H1 (cell line): Measurements from ENCODE around the gene DTL. TPM values are rescaled to one million over a fixed set of nuclear protein-coding genes. Genes with fewer than 3 reads are reported as not detected.

ENCODE experiments used
- CTCF ChIA-PET: fragments of 300-600 bp; sonication (Branson Sonifier 250); formaldehyde crosslinking; loops from one replicate; lab custom pipeline; 2021; ENCODE audit not compliant: partially characterized antibody; lab: Charles Lee
- POLR2A ChIA-PET: fragments of 300-600 bp; sonication (Branson Sonifier 250); formaldehyde crosslinking; loops from one replicate; lab custom pipeline; 2021; ENCODE audit warnings: inconsistent platforms; ENCODE audit not compliant: partially characterized antibody; lab: Charles Lee
- DNase-seq, 2 experiments: peaks; one replicate each; pipeline versions ENCODE4 v3.0.0 to v3.0.0-alpha.2; 2010 to 2022; ENCODE audit warnings: low spot score in 2 of 2, low read depth in 1 of 2, mixed read lengths in 1 of 2
- FAIRE-seq: peaks from 2 replicates; lab custom pipeline; 2011; peaks lifted over from hg19 to GRCh38; lab: Jason Lieb, UNC
- H2AFZ ChIP-seq: 2 replicates; pipeline ENCODE4 v1.8.1; 2012; ENCODE audit warnings: low read length, inconsistent platforms
- H2AK5ac ChIP-seq: 2 replicates; pipeline ENCODE4 v1.6.1; 2013; ENCODE audit warnings: low read depth, low read length
- H2BK120ac ChIP-seq: replicated peaks from 2 replicates; pipeline ENCODE3; 2013; ENCODE audit warnings: low read depth, low read length, inconsistent platforms
- H2BK12ac ChIP-seq: 2 replicates; pipeline ENCODE4 v1.6.1; 2013; ENCODE audit warnings: low read depth, low read length
- H2BK15ac ChIP-seq: 2 replicates; pipeline ENCODE4 v1.6.1; 2013; ENCODE audit warnings: low read length
- H2BK20ac ChIP-seq: 2 replicates; pipeline ENCODE4 v1.6.1; 2013; ENCODE audit warnings: low read length
- H2BK5ac ChIP-seq: 2 replicates; pipeline ENCODE4 v1.6.1; 2013; ENCODE audit warnings: low read depth, low read length
- H3K14ac ChIP-seq: 2 replicates; pipeline ENCODE4 v1.6.1; 2013; ENCODE audit warnings: inconsistent platforms; ENCODE audit not compliant: insufficient read length
- H3K18ac ChIP-seq: 2 replicates; pipeline ENCODE4 v1.6.1; 2013; ENCODE audit warnings: low read length; ENCODE audit errors: extremely low read depth
- H3K23ac ChIP-seq: 2 replicates; pipeline ENCODE4 v1.6.1; 2013; ENCODE audit warnings: inconsistent platforms; ENCODE audit not compliant: insufficient read length
- H3K23me2 ChIP-seq: 2 replicates; pipeline ENCODE4 v1.6.1; 2013; ENCODE audit warnings: low read depth, low read length
- H3K27ac ChIP-seq: 2 replicates; pipeline ENCODE4 v1.6.1; 2011; ENCODE audit warnings: low read depth, low read length, inconsistent platforms
- H3K27me3 ChIP-seq, 4 experiments: replicated peaks in 1 of 4; 1 replicate in 1 of 4; 2 replicates in 3 of 4; pipeline versions ENCODE4 v1.6.1 to v1.8.1; 2011 to 2013; ENCODE audit warnings: low read length in 3 of 4, mild to moderate bottlenecking in 3 of 4, inconsistent platforms in 2 of 4, mixed read lengths in 2 of 4, moderate library complexity in 1 of 4; ENCODE audit not compliant: control insufficient read depth in 3 of 4, insufficient read depth in 3 of 4; ENCODE audit errors: extremely low read depth in 1 of 4
- H3K36me3 ChIP-seq, 4 experiments: 2 replicates each; pipeline versions ENCODE4 v1.6.1 to v1.8.1; 2011 to 2013; ENCODE audit warnings: mild to moderate bottlenecking in 4 of 4, low read length in 3 of 4, moderate library complexity in 2 of 4, control low read depth in 1 of 4, inconsistent platforms in 1 of 4; ENCODE audit not compliant: insufficient read depth in 4 of 4, control insufficient read depth in 2 of 4
- H3K4ac ChIP-seq: replicated peaks from 2 replicates; pipeline ENCODE3; 2013; ENCODE audit warnings: low read length, low read depth, mixed read lengths, inconsistent platforms; ENCODE audit not compliant: insufficient read length
- H3K4me1 ChIP-seq, 4 experiments: replicated peaks in 1 of 4; 1 replicate in 1 of 4; 2 replicates in 3 of 4; pipeline versions ENCODE4 v1.6.1 to v1.8.1; 2011 to 2013; ENCODE audit warnings: low read length in 3 of 4, inconsistent platforms in 2 of 4, mixed read lengths in 1 of 4; ENCODE audit not compliant: insufficient read depth in 4 of 4, control insufficient read depth in 3 of 4
- H3K4me2 ChIP-seq, 2 experiments: 2 replicates each; pipeline versions ENCODE4 v1.6.1 to v1.8.1; 2011 to 2013; ENCODE audit warnings: low read depth in 2 of 2, low read length in 2 of 2, control low read depth in 1 of 2, inconsistent platforms in 1 of 2, mild to moderate bottlenecking in 1 of 2; ENCODE audit not compliant: insufficient read depth in 1 of 2
- H3K4me3 ChIP-seq, 4 experiments: fragments of 200-600, 300-600 bp in 1 of 4; sonication (generic), shearing (Covaris generic), sonication (Bioruptor Twin) in 1 of 4; 2 replicates each; pipeline versions ENCODE4 v1.5.1 to v1.8.1; 2011 to 2016; ENCODE audit warnings: low read length in 4 of 4, low read depth in 3 of 4, control low read depth in 2 of 4, inconsistent platforms in 2 of 4, mild to moderate bottlenecking in 2 of 4, mixed read lengths in 1 of 4, moderate library complexity in 1 of 4; ENCODE audit not compliant: insufficient read depth in 2 of 4; ENCODE audit errors: extremely low read depth in 1 of 4
- H3K56ac ChIP-seq: replicated peaks from 2 replicates; pipeline ENCODE3; 2013; ENCODE audit warnings: low read depth, mild to moderate bottlenecking, mixed read lengths, low read length, inconsistent platforms; ENCODE audit not compliant: insufficient read length
- H3K79me1 ChIP-seq: 2 replicates; pipeline ENCODE4 v1.6.1; 2013; ENCODE audit warnings: low read depth, low read length, control low read depth
- H3K79me2 ChIP-seq, 2 experiments: 2 replicates each; pipeline versions ENCODE4 v1.6.1 to v1.8.1; 2012 to 2013; ENCODE audit warnings: low read length in 2 of 2, mild to moderate bottlenecking in 2 of 2, inconsistent platforms in 1 of 2; ENCODE audit not compliant: insufficient read depth in 2 of 2, control insufficient read depth in 1 of 2
- H3K9ac ChIP-seq, 4 experiments: replicated peaks in 1 of 4; 1 replicate in 1 of 4; 2 replicates in 3 of 4; pipeline versions ENCODE4 v1.6.1 to v1.8.1; 2011 to 2013; ENCODE audit warnings: low read depth in 3 of 4, low read length in 3 of 4, control low read depth in 2 of 4, mild to moderate bottlenecking in 2 of 4, moderate library complexity in 2 of 4, inconsistent platforms in 1 of 4; ENCODE audit errors: extremely low read depth in 1 of 4
- H3K9me3 ChIP-seq, 2 experiments: 2 replicates each; pipeline versions ENCODE4 v1.6.1 to v1.8.1; 2012 to 2013; ENCODE audit warnings: mild to moderate bottlenecking in 2 of 2, moderate library complexity in 2 of 2, control low read depth in 1 of 2, inconsistent platforms in 1 of 2, low read depth in 1 of 2, low read length in 1 of 2, mixed read lengths in 1 of 2; ENCODE audit not compliant: insufficient read depth in 2 of 2
- H4K20me1 ChIP-seq, 2 experiments: replicated peaks in 1 of 2; 2 replicates each; pipeline versions ENCODE3 to v1.8.1; 2011 to 2013; ENCODE audit warnings: inconsistent platforms in 2 of 2, low read length in 2 of 2, mild to moderate bottlenecking in 1 of 2; ENCODE audit not compliant: insufficient read depth in 2 of 2, control insufficient read depth in 1 of 2
- H4K5ac ChIP-seq: 2 replicates; pipeline ENCODE4 v1.6.1; 2013; ENCODE audit warnings: low read length, low read depth, mixed read lengths, inconsistent platforms; ENCODE audit not compliant: insufficient read length
- H4K8ac ChIP-seq: 2 replicates; pipeline ENCODE4 v1.8.0; 2013; ENCODE audit warnings: mild to moderate bottlenecking, moderate library complexity, low read length, inconsistent platforms; ENCODE audit not compliant: insufficient read depth; ENCODE audit errors: extremely low read depth
- H4K91ac ChIP-seq: replicated peaks from 2 replicates; pipeline ENCODE3; 2013; ENCODE audit warnings: low read length, mixed read lengths, inconsistent platforms; ENCODE audit not compliant: insufficient read length
- BACH1 ChIP-seq: IDR thresholded peaks from 2 replicates; pipeline ENCODE4 v1.6.1; 2012; ENCODE audit warnings: low read length, improper control_type of control experiment
- CBX8 ChIP-seq: fragments of 300-800, 300-1000 bp; sonication (generic); IDR thresholded peaks from 2 replicates; pipeline ENCODE4 v1.7.1; 2016; ENCODE audit warnings: low read depth, low read length, borderline replicate concordance
- FOSL1 ChIP-seq: IDR thresholded peaks from 2 replicates; pipeline ENCODE4 v1.6.1; 2011; ENCODE audit warnings: mild to moderate bottlenecking, low read depth, low read length, moderate library complexity; ENCODE audit not compliant: insufficient read depth
- SIX5 ChIP-seq: IDR thresholded peaks from 2 replicates; pipeline ENCODE4 v1.6.1; 2011; ENCODE audit warnings: mild to moderate bottlenecking, low read depth, low read length
- TAF7 ChIP-seq: optimal IDR thresholded peaks from 2 replicates; pipeline ENCODE3; 2011; ENCODE audit warnings: low read depth, mild to moderate bottlenecking, inconsistent platforms, low read length, moderate library complexity, borderline replicate concordance
- WGBS, 2 experiments: shearing (Covaris generic) in 1 of 2; methylation state at CpG; one replicate each; pipeline versions ENCODE4 v1.1.6 to v1.1.7; 2013 to 2015; ENCODE audit warnings: low lambda C conversion rate in 2 of 2, mixed read lengths in 2 of 2, inconsistent platforms in 1 of 2, low coverage in 1 of 2, missing lambda C conversion rate in 1 of 2; ENCODE audit not compliant: insufficient replicate concordance in 2 of 2, insufficient coverage in 1 of 2, insufficient read length in 1 of 2; ENCODE audit errors: extremely low coverage in 1 of 2, missing lambda C conversion rate in 1 of 2; 5-methylcytosine and 5-hydroxymethylcytosine counted together
- polyA plus RNA-seq, 7 experiments: library from polyadenylated mRNA; depleted of rRNA in 3 of 7; stranded (reverse) in 5 of 7; unstranded in 2 of 7; fragments of >200 nt in 5 of 7; fragments of 200-250 nt in 2 of 7; gene quantifications; 1 replicate in 5 of 7; 2 replicates in 1 of 7; 4 replicates in 1 of 7; pipeline versions ENCODE4 v1.2.1 to v1.2.3, GENCODE V29; 2011 to 2013; ENCODE audit warnings: missing spikeins in 2 of 7, mixed read lengths in 2 of 7
- total RNA-seq: library from RNA; stranded (reverse); fragmentation: NEBNext Ultra II Directional; extraction: Animal tissue kit (Norgen Biotek cat#: 25700); gene quantifications from 2 replicates; pipeline ENCODE4 v1.2.1, GENCODE V29; 2021

DTL gene
- total and polyA plus RNA-seq, 2 of the 8 experiments (the other 6 are each of a cell fraction or from before 2014, with no cell fraction given) = 36.0 to 46.9 TPM

GRCh38 chr1:212009561-212009960, 26.0 kb upstream of the DTL start:
- Histone ChIP-seq H3K79me1 (no peaks in the 10 kb centered on the region), H3K18ac (no peak overlapping the region), H3K23ac (no peak overlapping the region), H2AK5ac (no peak overlapping the region), H2BK12ac (no peak overlapping the region), H2BK15ac (no peak overlapping the region), H2AFZ (no peak overlapping the region), H3K9ac (no peak overlapping the region), H3K56ac (no peak overlapping the region), H3K4ac (no peak overlapping the region), H3K4me1 (no peaks in the 10 kb centered on the region), H3K23me2 (no peaks in the 10 kb centered on the region), H3K4me3 (no peak overlapping the region), H4K5ac (no peak overlapping the region), H3K4me2 (no peak overlapping the region), H3K9me3 (peaks cover 0 to 2% of the 10 kb centered on the region in 2 experiments; a peak in 1 of 4 replicates), H2BK120ac (no peak overlapping the region), H3K14ac (no peak overlapping the region), H3K79me2 (no peaks in the 10 kb centered on the region), H3K27me3 (no peaks in the 10 kb centered on the region), H3K27ac (no peak overlapping the region), H4K8ac (no peak overlapping the region), H2BK5ac (no peak overlapping the region), H4K91ac (no peak overlapping the region), H4K20me1 (peaks cover 0 to 2% of the 10 kb centered on the region in 2 experiments), H2BK20ac (no peak overlapping the region), H3K36me3 (peaks cover 0 to 17% (median 12%) of the 10 kb centered on the region in 4 experiments; a peak in 5 of 8 replicates)
- CTCF ChIA-PET = interaction anchor here (0.8 to 1.7 kb wide), 7 partner anchors 10 to 329 kb away, joined by 3 to 8 read pairs (median 4); partner anchors contain the start of genes DTL and INTS7
- no peak for FAIRE-seq
- no peak for DNase-seq
- WGBS, 2 experiments = 91% methylated on average over 1 of the region's 1 CpG; no CpG with 5 or more reads in 1 of the 2 experiments
- POLR2A ChIA-PET = interaction anchor here (1.9 kb wide), 1 partner anchor 25 kb away, joined by 4 read pairs; the partner anchor contains the start of gene INTS7
- TF ChIP-seq SIX5 = no peak
- no peak for TF ChIP-seq BACH1
- TF ChIP-seq CBX8 = no peak
- no peak for TF ChIP-seq TAF7
- no peak for TF ChIP-seq FOSL1
